ENCODE data around the gene BNC2. TPM values are rescaled to one million over a fixed set of nuclear protein-coding genes. Genes with fewer than 3 reads are reported as not detected.

BNC2 gene
- total RNA-seq, 1 donor from 2014 or later, result 5.4 TPM

GRCh38 chr9:16656432-16657169 lies 213.9 kb downstream of the BNC2 start:
- Mint-ChIP-seq H3K27me3 (ENCODE audit: low read depth) (no peaks in the 10 kb centered on the region), H3K27ac (ENCODE audit: unreplicated experiment) (no peak overlapping the region), H3K4me1 (peaks cover 23% of the 10 kb centered on the region), H3K36me3 (ENCODE audit: low read depth) (no peaks in the 10 kb centered on the region), H3K4me3 (no peak overlapping the region), H3K9me3 (no peaks in the 10 kb centered on the region)
- no peak for DNase-seq (ENCODE audit: low read depth, low spot score)
- TF ChIP-seq CTCF (conservative IDR thresholded peaks at IDR 0.05), result no peak

DNA sequence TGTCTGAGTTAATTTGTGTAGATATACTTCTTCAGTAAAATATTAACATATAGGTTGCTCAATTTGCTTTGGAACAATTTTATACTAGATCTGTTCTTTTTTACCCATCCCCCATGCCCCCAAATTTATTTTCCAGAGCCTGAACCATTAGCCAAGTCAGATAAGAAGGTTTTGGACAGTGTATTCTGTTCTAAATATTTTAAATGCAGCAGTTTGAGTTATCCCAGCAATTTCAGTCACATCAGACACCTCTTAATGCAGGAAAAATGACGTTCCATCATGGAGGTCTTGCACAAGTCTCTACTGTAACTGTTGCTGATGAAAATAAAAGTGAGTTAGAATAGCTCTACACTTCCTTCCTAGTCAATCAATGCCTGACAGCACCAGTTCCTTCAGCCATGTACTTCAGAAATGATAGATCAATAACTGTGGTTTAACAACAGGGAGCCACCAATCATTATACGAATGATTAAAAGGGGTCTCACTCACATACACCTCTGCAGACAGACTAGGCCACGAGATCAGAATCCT lies 215.8 kb downstream of the BNC2 start:
- Mint-ChIP-seq H3K4me3 (no peak overlapping the region), H3K36me3 (ENCODE audit: low read depth) (no peaks in the 10 kb centered on the region), H3K27ac (ENCODE audit: unreplicated experiment) (no peak overlapping the region), H3K27me3 (ENCODE audit: low read depth) (no peaks in the 10 kb centered on the region), H3K4me1 (peaks cover 23% of the 10 kb centered on the region), H3K9me3 (no peaks in the 10 kb centered on the region)
- DNase-seq (ENCODE audit: low read depth, low spot score), result no peak
- TF ChIP-seq CTCF (conservative IDR thresholded peaks at IDR 0.05), result no peak

- no peak for DNase-seq (ENCODE audit: low read depth, low spot score)
- no peaks in the 10 kb centered on the region for H3K36me3 Mint-ChIP-seq (ENCODE audit: low read depth)
- no peak overlapping the region for H3K4me3 Mint-ChIP-seq
- TF ChIP-seq CTCF (conservative IDR thresholded peaks at IDR 0.05), result no peak
- no peaks in the 10 kb centered on the region for H3K27me3 Mint-ChIP-seq (ENCODE audit: low read depth)
- H3K9me3 Mint-ChIP-seq, result no peaks in the 10 kb centered on the region
- peaks cover 23% of the 10 kb centered on the region for H3K4me1 Mint-ChIP-seq
- no peak overlapping the region for H3K27ac Mint-ChIP-seq (ENCODE audit: unreplicated experiment)
Observed at GRCh38 chr9:16653491-16654399, 216.7 kb downstream of the BNC2 start.

DNA sequence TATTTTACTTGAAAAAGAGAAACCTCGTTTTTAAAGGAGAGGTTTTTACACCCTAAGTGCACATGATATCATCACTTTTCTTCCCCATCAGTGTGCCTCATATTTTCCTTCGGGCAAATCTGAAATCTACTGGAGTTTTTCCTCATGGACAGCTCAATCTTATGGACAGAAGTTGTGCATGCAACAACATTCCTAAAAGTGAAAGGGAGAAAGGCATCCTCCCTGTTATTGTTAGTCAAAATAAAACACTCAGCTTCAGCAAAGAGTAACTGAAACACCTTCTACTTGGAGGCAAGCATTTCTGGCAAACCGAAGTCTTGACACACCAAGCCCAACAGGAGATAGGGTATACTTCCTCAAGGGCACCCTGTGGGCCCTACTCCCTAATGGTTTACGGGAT lies 217.9 kb downstream of the BNC2 start:
- no peak for TF ChIP-seq CTCF (conservative IDR thresholded peaks at IDR 0.05)
- H3K4me1 Mint-ChIP-seq, result peaks cover 23% of the 10 kb centered on the region
- H3K27me3 Mint-ChIP-seq (ENCODE audit: low read depth), result no peaks in the 10 kb centered on the region
- H3K9me3 Mint-ChIP-seq, result no peaks in the 10 kb centered on the region
- no peak for DNase-seq (ENCODE audit: low read depth, low spot score)
- H3K36me3 Mint-ChIP-seq (ENCODE audit: low read depth), result no peaks in the 10 kb centered on the region
- H3K4me3 Mint-ChIP-seq, result no peak overlapping the region
- no peak overlapping the region for H3K27ac Mint-ChIP-seq (ENCODE audit: unreplicated experiment)

- Mint-ChIP-seq H3K4me3 (no peak overlapping the region), H3K36me3 (ENCODE audit: low read depth) (no peaks in the 10 kb centered on the region), H3K9me3 (no peaks in the 10 kb centered on the region), H3K27ac (ENCODE audit: unreplicated experiment) (no peak overlapping the region), H3K4me1 (peaks cover 29% of the 10 kb centered on the region), H3K27me3 (ENCODE audit: low read depth) (no peaks in the 10 kb centered on the region)
- no peak for DNase-seq (ENCODE audit: low read depth, low spot score)
- TF ChIP-seq CTCF (conservative IDR thresholded peaks at IDR 0.05), result no peak
Observed at GRCh38 chr9:16651446-16651964, 219.0 kb downstream of the BNC2 start.
